Heart left ventricle (tissue), 16 donors: ENCODE data around the gene CTU2. TPM values are rescaled to one million over a fixed set of nuclear protein-coding genes. Genes with fewer than 3 reads are reported as not detected.

Source experiments
- ATAC-seq, 4 donors: fragments of 200-7000 bp; cut with Tn5 transposase; one replicate each; pipeline ENCODE4 v1.9.1; 2020 to 2022; ENCODE audit warnings: moderate library complexity in 4 of 4, mild to moderate bottlenecking in 3 of 4, moderate number of reproducible peaks in 1 of 4
- DNase-seq, 5 donors: peaks; one replicate each; pipeline ENCODE4 v3.0.0-alpha.2; 2020
- H3K27ac ChIP-seq, 12 donors: fragments of 200-600 bp; sonication (generic) in 4 of 12; one replicate each; pipeline versions ENCODE4 v1.5.0 to v1.8.0; 2016 to 2022; ENCODE audit warnings: mild to moderate bottlenecking in 2 of 12
- H3K27me3 ChIP-seq, 9 donors: fragments of 200-600 bp; sonication (generic) in 2 of 9; one replicate each; pipeline versions ENCODE4 v1.5.1 to v1.8.0; 2016 to 2022; ENCODE audit warnings: mild to moderate bottlenecking in 3 of 9
- H3K36me3 ChIP-seq, 9 donors: fragments of 200-600 bp; sonication (generic) in 2 of 9; one replicate each; pipeline versions ENCODE4 v1.5.0 to v1.8.0; 2018 to 2022; ENCODE audit warnings: mild to moderate bottlenecking in 2 of 9
- H3K4me1 ChIP-seq, 12 donors: fragments of 200-600 bp; sonication (generic) in 4 of 12; one replicate each; pipeline versions ENCODE4 v1.5.0 to v1.8.0; 2016 to 2022; ENCODE audit warnings: mild to moderate bottlenecking in 3 of 12
- H3K4me3 ChIP-seq, 12 donors: fragments of 200-600 bp; sonication (generic) in 4 of 12; one replicate each; pipeline versions ENCODE4 v1.5.0 to v1.8.0; 2017 to 2022; ENCODE audit warnings: mild to moderate bottlenecking in 9 of 12, moderate library complexity in 4 of 12
- H3K9me3 ChIP-seq, 12 donors: fragments of 200-600 bp; sonication (generic) in 4 of 12; one replicate each; pipeline versions ENCODE4 v1.5.0 to v1.8.0; 2016 to 2022; ENCODE audit warnings: mild to moderate bottlenecking in 1 of 12
- POLR2A ChIP-seq, 2 donors: fragments of 450-650 bp; IDR thresholded peaks; one replicate each; pipeline ENCODE4 v1.6.1; 2017; ENCODE audit warnings: antibody characterized with exemption in 2 of 2, mild to moderate bottlenecking in 2 of 2, moderate library complexity in 2 of 2
- WGBS, 4 donors: extraction: QIAGEN DNeasy Blood & Tissue Kit in 2 of 4; methylation state at CpG; one replicate each; pipeline versions ENCODE4 v1.1.5 to v1.1.7; 2013 to 2018; 5-methylcytosine and 5-hydroxymethylcytosine counted together
- intact Hi-C, 10 donors: fragments of 100-400 bp; cut with DNase I; formaldehyde crosslinking; loops; one replicate each; pipeline versions ENCODE4 v1.11.1 to v1.14.2; 2022
- polyA plus RNA-seq, 2 donors: library from polyadenylated mRNA; stranded (reverse); fragments of 200-250 nt; gene quantifications; one replicate each; pipeline ENCODE4 v1.2.3, GENCODE V29; 2013
- total RNA-seq, 9 donors: library from RNA; depleted of rRNA in 2 of 9; stranded (reverse); fragments of >200 nt in 2 of 9; fragmentation: NEBNext Ultra II Directional in 3 of 9; extraction: Animal tissue kit (Norgen Biotek cat#: 25700) in 3 of 9; gene quantifications; one replicate each; pipeline versions ENCODE4 v1.1.0 to v1.2.4, GENCODE V29; 2016 to 2023
- TF ChIP-seq, protein P1 (sequence below), 12 donors: fragments of 200-600 bp; sonication (generic) in 4 of 12; IDR thresholded peaks; one replicate each; pipeline versions ENCODE4 v1.5.0 to v1.8.0; 2018 to 2022; ENCODE audit warnings: antibody characterized with exemption in 12 of 12, mild to moderate bottlenecking in 5 of 12
- donor health status: ischemic (EF 13 %, LVEDD 7.1; RV severe dilation, severe dysfunction).
- donor health status: healthy with polysubstance abuse.
- donor health status: DM: no; HTN: yes; CAD: no.
- donor health status: DM: no; HTN: no; CAD: no.
- donor health status: ischemic (EF 25% LVEDD 6.9; RV normal size, moderate dysfunction).
- donor health status: ischemic (EF 25% LVEDD 5.7; RV mildly dilated, moderate dysfunction).
- donor health status: healthy.
- donor health status: DM: yes; HTN: yes; CAD: no.
- donor health status: ischemic (EF 35%, LVEDD 5.7; RV mildly dilated, moderate dysfunction).
- donor health status: nonischemic (EF 11% LVEDD 7.7; RV severe dilation, severe dysfunction).
- donor health status: DM: yes; HTN: yes; CAD: no.
- donor health status: PGD.
- donor health status: ischemic (EF 29% LVEDD 5.4; RV normal size, mild dysfunction).
- donor health status: nonischemic (EF 23%, LVEDD 6.1; RV moderate dilation, normal function).

CTU2 gene
- total and polyA plus RNA-seq, 11 donors, result 6.5 to 20.8 (median 13.0) TPM

DNA sequence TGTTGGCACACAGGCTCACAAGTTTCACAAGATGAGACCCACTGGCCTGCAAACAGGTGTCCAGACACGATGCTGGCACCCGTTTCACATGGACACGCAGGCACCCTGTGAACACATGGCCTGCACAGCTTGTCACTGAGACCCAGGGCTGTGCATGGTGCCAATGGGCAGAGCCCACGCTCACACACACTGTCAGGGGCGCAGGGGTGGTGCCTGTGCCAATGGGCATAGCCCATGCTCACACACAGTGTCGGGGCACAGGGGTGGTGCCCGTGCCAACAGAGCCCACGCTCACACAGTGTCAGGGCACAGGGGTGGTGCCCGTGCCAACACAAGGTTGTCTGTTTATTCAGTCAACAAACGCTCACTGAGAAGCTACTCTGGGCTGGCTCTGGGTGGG lies 29.3 kb downstream of the CTU2 start:
- TF ChIP-seq, protein P1, sequence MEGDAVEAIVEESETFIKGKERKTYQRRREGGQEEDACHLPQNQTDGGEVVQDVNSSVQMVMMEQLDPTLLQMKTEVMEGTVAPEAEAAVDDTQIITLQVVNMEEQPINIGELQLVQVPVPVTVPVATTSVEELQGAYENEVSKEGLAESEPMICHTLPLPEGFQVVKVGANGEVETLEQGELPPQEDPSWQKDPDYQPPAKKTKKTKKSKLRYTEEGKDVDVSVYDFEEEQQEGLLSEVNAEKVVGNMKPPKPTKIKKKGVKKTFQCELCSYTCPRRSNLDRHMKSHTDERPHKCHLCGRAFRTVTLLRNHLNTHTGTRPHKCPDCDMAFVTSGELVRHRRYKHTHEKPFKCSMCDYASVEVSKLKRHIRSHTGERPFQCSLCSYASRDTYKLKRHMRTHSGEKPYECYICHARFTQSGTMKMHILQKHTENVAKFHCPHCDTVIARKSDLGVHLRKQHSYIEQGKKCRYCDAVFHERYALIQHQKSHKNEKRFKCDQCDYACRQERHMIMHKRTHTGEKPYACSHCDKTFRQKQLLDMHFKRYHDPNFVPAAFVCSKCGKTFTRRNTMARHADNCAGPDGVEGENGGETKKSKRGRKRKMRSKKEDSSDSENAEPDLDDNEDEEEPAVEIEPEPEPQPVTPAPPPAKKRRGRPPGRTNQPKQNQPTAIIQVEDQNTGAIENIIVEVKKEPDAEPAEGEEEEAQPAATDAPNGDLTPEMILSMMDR (IDR thresholded peaks at IDR 0.05), result no peak
- no peak for TF ChIP-seq POLR2A (IDR thresholded peaks at IDR 0.05)
- DNase-seq (no peak), ATAC-seq (no peak)
- intact Hi-C loops, result loop anchor here in 6 of 10 donors (2.0 to 10.0 kb wide), 4 partner anchors 431 to 482 kb away; partner anchors contain the start of gene ZNF778 (in 4 of the 6)
- no peaks in the 10 kb centered on the region for H3K27me3 ChIP-seq
- H3K36me3 ChIP-seq, result peaks cover 0 to 80% (median 14%) of the 10 kb centered on the region in 9 donors
- no peak overlapping the region for H3K4me3 ChIP-seq
- WGBS, 4 donors, result 85 to 95% (median 91%) methylated on average over 6 to 10 of the region's 10 CpGs
- no peak overlapping the region for H3K27ac ChIP-seq
- no peaks in the 10 kb centered on the region for H3K9me3 ChIP-seq
- H3K4me1 ChIP-seq, result peaks cover 0 to 11% (median 0%) of the 10 kb centered on the region in 12 donors

DNA sequence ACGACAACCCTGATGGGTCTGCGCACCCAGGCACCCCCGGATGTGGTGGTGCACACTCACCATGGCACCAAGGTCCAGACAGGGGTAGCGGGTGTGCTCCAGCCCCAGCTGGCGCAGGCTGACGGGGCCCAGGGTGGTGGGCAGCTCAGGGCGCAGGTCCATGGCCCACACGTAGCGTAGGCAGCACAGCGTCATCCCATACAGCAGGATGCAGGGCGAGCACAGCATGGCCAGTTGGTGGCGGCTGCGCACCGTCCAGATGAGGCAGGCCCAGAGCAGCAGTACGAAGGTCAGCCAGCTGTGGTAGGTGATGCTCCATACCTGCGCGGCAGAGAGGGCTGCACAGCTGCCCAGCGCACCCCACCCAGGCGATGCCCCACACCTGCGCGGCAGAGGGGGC lies 29.8 kb downstream of the CTU2 start:
- TF ChIP-seq, protein P1 (IDR thresholded peaks at IDR 0.05), result no peak
- no peak overlapping the region for H3K4me3 ChIP-seq
- WGBS, 4 donors, result 96 to 97% (median 97%) methylated on average over 16 to 21 of the region's 21 CpGs
- H3K27ac ChIP-seq, result no peak overlapping the region
- intact Hi-C loops, result loop anchor here in 6 of 10 donors (2.0 to 10.0 kb wide), 4 partner anchors 431 to 481 kb away; partner anchors contain the start of gene ZNF778 (in 4 of the 6)
- H3K9me3 ChIP-seq, result no peaks in the 10 kb centered on the region
- ATAC-seq, result no peak
- DNase-seq, result no peak
- no peaks in the 10 kb centered on the region for H3K27me3 ChIP-seq
- peaks cover 0 to 80% (median 10%) of the 10 kb centered on the region in 9 donors for H3K36me3 ChIP-seq
- H3K4me1 ChIP-seq, result peaks cover 0 to 11% (median 0%) of the 10 kb centered on the region in 12 donors

DNA sequence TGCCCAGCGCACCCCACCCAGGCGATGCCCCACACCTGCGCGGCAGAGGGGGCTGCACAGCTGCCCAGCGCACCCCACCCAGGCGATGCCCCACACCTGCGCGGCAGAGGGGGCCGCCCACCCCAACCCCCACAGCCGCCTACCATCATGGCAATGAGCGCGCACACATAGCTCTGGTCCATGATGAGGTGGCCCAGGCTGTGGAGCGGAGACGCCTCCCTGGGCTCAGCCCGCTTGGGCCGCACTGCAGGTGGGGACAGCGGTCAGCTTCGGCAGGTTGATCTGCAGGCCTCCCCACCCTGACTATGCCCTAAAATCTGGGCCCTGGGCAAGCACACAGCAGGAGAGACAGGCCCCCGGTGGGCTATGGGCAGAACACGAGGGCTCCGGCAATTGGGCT lies 30.2 kb downstream of the CTU2 start:
- no peak for ATAC-seq
- 92 to 97% (median 96%) methylated on average over 10 to 21 of the region's 21 CpGs for WGBS, 4 donors
- no peaks in the 10 kb centered on the region for H3K9me3 ChIP-seq
- intact Hi-C loops, result loop anchor here in 6 of 10 donors (2.0 to 10.0 kb wide), 4 partner anchors 430 to 481 kb away; partner anchors contain the start of gene ZNF778 (in 4 of the 6)
- H3K36me3 ChIP-seq, result peaks cover 0 to 80% (median 11%) of the 10 kb centered on the region in 9 donors
- no peak overlapping the region for H3K4me3 ChIP-seq
- H3K4me1 ChIP-seq, result peaks cover 0 to 11% (median 0%) of the 10 kb centered on the region in 12 donors
- H3K27ac ChIP-seq, result no peak overlapping the region
- no peaks in the 10 kb centered on the region for H3K27me3 ChIP-seq
- DNase-seq, result no peak
- TF ChIP-seq, protein P1 (IDR thresholded peaks at IDR 0.05), result no peak
- TF ChIP-seq POLR2A (IDR thresholded peaks at IDR 0.05), result no peak

DNA sequence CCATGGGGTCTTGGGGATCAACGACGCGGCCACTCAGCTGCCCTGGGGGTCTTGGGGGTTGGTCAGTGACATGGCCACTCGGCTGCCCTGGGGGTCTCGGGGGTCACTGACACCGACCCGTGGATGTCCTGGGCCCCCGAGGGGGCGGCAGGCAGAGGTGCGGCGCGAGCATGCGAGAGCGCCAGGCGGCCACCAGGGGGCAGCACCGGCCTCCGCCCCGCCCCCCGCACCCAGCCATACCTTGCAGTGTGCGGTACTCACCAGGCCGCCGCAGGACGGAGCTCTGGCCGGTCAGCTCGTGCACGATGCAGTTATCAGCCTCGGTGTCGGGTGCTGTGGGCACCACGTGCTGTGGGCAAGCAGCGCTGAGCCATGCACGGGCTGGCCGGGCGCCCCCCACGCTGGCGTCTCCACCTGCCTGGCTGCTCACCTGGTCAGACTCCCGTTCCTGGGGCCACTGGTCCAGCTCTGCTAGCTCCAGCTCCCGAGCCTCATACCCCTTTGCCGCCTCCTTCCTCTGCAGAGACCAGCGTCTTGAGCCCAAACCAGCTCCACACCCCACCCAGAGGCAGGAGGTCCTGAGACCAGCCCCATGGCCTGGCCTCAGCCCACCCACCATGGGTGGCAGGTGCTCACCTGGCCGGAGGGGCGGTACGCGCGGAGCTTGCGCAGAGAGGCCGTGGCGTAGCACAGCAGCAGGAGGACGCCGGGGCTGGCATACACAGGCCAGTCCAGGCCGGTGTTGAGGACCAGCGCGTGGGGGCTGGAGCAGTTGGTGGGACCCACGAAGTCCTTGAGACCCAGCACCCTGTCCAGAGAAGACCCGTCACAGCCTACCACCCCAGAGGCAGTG lies 31.2 kb downstream of the CTU2 start:
- Histone ChIP-seq H3K4me1 (peaks cover 0 to 11% (median 0%) of the 10 kb centered on the region in 12 donors), H3K27me3 (no peaks in the 10 kb centered on the region), H3K9me3 (no peaks in the 10 kb centered on the region), H3K27ac (peak overlapping the region in 1 of 12 donors; percentile 48), H3K4me3 (no peak overlapping the region), H3K36me3 (peaks cover 0 to 78% (median 11%) of the 10 kb centered on the region in 9 donors)
- 38 to 72% (median 45%) methylated on average over 26 to 54 of the region's 54 CpGs for WGBS, 4 donors
- no peak for TF ChIP-seq POLR2A (IDR thresholded peaks at IDR 0.05)
- TF ChIP-seq, protein P1 (IDR thresholded peaks at IDR 0.05), result peak; percentile 95 to 99 (median 98)
- DNase-seq (peak; percentile 54 to 87 (median 74)), ATAC-seq (peak; percentile 39 to 79 (median 66))
- intact Hi-C loops, result loop anchor here in 8 of 10 donors (2.0 to 10.0 kb wide), 6 partner anchors 49 to 480 kb away; partner anchors contain the start of gene ZNF778 (in 4 of the 8)
